Fibroblast of lung (primary cell): ENCODE data around the gene STRBP.

Experiments used
- EZH2 ChIP-seq: IDR thresholded peaks from 2 replicates; pipeline ENCODE4 v1.5.1; 2012; ENCODE audit warnings: low read length, control low read depth, mild to moderate bottlenecking; ENCODE audit errors: missing control alignments
- TF ChIP-seq, protein P1 (sequence below), 2 donors: IDR thresholded peaks in 1 of 2; conservative IDR thresholded peaks in 1 of 2; 1 replicate in 1 of 2; 2 replicates in 1 of 2; pipeline ENCODE4 v1.5.1; 2011 to 2012; ENCODE audit warnings: low read length in 2 of 2, control low read depth in 1 of 2, inconsistent platforms in 1 of 2, low read depth in 1 of 2, mild to moderate bottlenecking in 1 of 2

DNA sequence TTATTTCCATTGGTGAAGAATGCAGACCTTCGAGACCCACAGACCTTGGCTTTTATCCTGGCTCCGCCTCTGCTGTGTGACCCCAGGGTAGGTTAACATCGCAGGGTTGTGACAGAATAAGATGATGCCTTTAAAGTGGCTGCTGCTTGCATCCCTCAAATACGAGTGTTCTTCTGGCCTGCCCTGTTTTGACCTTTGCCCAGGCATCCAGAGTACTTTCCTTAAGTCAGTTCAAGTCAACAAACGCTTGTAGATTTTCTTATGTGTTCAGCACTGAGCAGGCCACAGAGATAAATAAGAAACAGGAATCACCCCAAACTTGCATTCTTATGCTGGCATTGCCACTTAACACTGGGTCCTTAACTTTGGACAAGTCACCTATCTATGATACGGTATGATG lies 184.7 kb downstream of the STRBP start:
- TF ChIP-seq, protein P1, sequence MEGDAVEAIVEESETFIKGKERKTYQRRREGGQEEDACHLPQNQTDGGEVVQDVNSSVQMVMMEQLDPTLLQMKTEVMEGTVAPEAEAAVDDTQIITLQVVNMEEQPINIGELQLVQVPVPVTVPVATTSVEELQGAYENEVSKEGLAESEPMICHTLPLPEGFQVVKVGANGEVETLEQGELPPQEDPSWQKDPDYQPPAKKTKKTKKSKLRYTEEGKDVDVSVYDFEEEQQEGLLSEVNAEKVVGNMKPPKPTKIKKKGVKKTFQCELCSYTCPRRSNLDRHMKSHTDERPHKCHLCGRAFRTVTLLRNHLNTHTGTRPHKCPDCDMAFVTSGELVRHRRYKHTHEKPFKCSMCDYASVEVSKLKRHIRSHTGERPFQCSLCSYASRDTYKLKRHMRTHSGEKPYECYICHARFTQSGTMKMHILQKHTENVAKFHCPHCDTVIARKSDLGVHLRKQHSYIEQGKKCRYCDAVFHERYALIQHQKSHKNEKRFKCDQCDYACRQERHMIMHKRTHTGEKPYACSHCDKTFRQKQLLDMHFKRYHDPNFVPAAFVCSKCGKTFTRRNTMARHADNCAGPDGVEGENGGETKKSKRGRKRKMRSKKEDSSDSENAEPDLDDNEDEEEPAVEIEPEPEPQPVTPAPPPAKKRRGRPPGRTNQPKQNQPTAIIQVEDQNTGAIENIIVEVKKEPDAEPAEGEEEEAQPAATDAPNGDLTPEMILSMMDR (conservative IDR thresholded peaks at IDR 0.05 in 1 of 2, IDR thresholded peaks at IDR 0.05 in 1 of 2; ENCODE audit: low read depth in 1 of 2, low read length in 2 of 2): no peak
- no peak for TF ChIP-seq EZH2
